ENCODE results near the gene TMTC1.

- TF ChIP-seq EZH2 (IDR thresholded peaks at IDR 0.05; ENCODE audit: low read length, missing control alignments), result no peak
- no peak for TF ChIP-seq CTCF (conservative IDR thresholded peaks at IDR 0.05 in 1 of 2, IDR thresholded peaks at IDR 0.05 in 1 of 2; ENCODE audit: low read depth in 1 of 2, low read length in 2 of 2)
Observed at GRCh38 chr12:29492891-29493290, 290.9 kb downstream of the TMTC1 start.
